ENCODE data around the gene PHACTR3. TPM values are rescaled to one million over a fixed set of nuclear protein-coding genes. Genes with fewer than 3 reads are reported as not detected.

Gene PHACTR3
- total RNA-seq, 1 experiment from 2014 or later = not detected

GRCh38 chr20:59573837-59574236 is 30.5 kb upstream of the PHACTR3 start:
- Histone ChIP-seq H4K20me1 (ENCODE audit: insufficient read depth) (no peaks in the 10 kb centered on the region), H3K36me3 (ENCODE audit: control insufficient read depth in 1 of 2, insufficient read depth in 2 of 2, low read length in 2 of 2) (no peaks in the 10 kb centered on the region), H3K4me2 (ENCODE audit: low read length) (no peak overlapping the region), H3K9me3 (ENCODE audit: control insufficient read depth in 1 of 2, insufficient read depth in 1 of 2, low read depth in 1 of 2, low read length in 2 of 2) (no peaks in the 10 kb centered on the region), H2AFZ (ENCODE audit: low read depth, low read length, poor library complexity, severe bottlenecking) (no peak overlapping the region), H3K4me1 (ENCODE audit: control insufficient read depth in 1 of 2, insufficient read depth in 2 of 2, low read length in 2 of 2) (0 out of 4 replicates have a peak, but pooled peaks cover 0 to 2% of the 10 kb centered on the region in 2 experiments), H3K4me3 (replicated peaks in 1 of 2; ENCODE audit: low read depth in 1 of 2, low read length in 2 of 2) (no peak overlapping the region), H3K27me3 (ENCODE audit: insufficient read depth, low read length) (0 out of 2 replicates have a peak, but pooled peaks cover 6% of the 10 kb centered on the region), H3K9me2 (ENCODE audit: insufficient read depth) (no peaks in the 10 kb centered on the region), H3K27ac (ENCODE audit: low read depth, low read length) (no peak overlapping the region), H3K9ac (ENCODE audit: low read length) (no peak overlapping the region), H3K79me2 (ENCODE audit: insufficient read depth, low read length) (no peaks in the 10 kb centered on the region)
- POLR2A ChIA-PET = no interaction called here
- CTCF ChIA-PET = interaction anchor here (1.7 kb wide), 1 partner anchor 13 kb away, joined by 6 read pairs; no protein-coding TSS in a partner anchor
- BruUV-seq (replicated peaks) = no TSS peak
- intact Hi-C loops (cut with micrococcal nuclease) = no loop called here
- TF ChIP-seq CBX3 (IDR thresholded peaks at IDR 0.05; ENCODE audit: low read depth) (no peak), CTCF (IDR thresholded peaks at IDR 0.05 in 2 of 3, conservative IDR thresholded peaks at IDR 0.05 in 1 of 3; ENCODE audit: borderline replicate concordance in 1 of 3, insufficient read depth in 1 of 3, low read depth in 2 of 3, low read length in 2 of 3) (no peak), POLR2AphosphoS5 (IDR thresholded peaks at IDR 0.05; ENCODE audit: low read depth, low read length) (no peak)
- RAD21 ChIA-PET (ENCODE audit: low non-redundant PET in 1 of 2, low total read pairs in 2 of 2, uncharacterized antibody in 2 of 2, unreplicated experiment in 2 of 2) = no interaction called here
- no peak for DNase-seq (ENCODE audit: low read depth, low spot score)
- ATAC-seq = no peak

GRCh38 chr20:59574308-59574707 is 30.0 kb upstream of the PHACTR3 start:
- H3K4me3 ChIP-seq (replicated peaks in 1 of 2; ENCODE audit: low read depth in 1 of 2, low read length in 2 of 2) = no peak overlapping the region
- intact Hi-C loops (cut with micrococcal nuclease) = no loop called here
- H3K9ac ChIP-seq (ENCODE audit: low read length) = no peak overlapping the region
- 0 out of 2 replicates have a peak, but pooled peaks cover 6% of the 10 kb centered on the region for H3K27me3 ChIP-seq (ENCODE audit: insufficient read depth, low read length)
- ATAC-seq (no peak), DNase-seq (ENCODE audit: low read depth, low spot score) (no peak)
- no peak overlapping the region for H3K27ac ChIP-seq (ENCODE audit: low read depth, low read length)
- RAD21 ChIA-PET (ENCODE audit: low non-redundant PET in 1 of 2, low total read pairs in 2 of 2, uncharacterized antibody in 2 of 2, unreplicated experiment in 2 of 2) = no interaction called here
- H3K9me3 ChIP-seq (ENCODE audit: control insufficient read depth in 1 of 2, insufficient read depth in 1 of 2, low read depth in 1 of 2, low read length in 2 of 2) = no peaks in the 10 kb centered on the region
- no peaks in the 10 kb centered on the region for H3K9me2 ChIP-seq (ENCODE audit: insufficient read depth)
- POLR2A ChIA-PET = no interaction called here
- no peaks in the 10 kb centered on the region for H3K79me2 ChIP-seq (ENCODE audit: insufficient read depth, low read length)
- H2AFZ ChIP-seq (ENCODE audit: low read depth, low read length, poor library complexity, severe bottlenecking) = no peak overlapping the region
- no peaks in the 10 kb centered on the region for H4K20me1 ChIP-seq (ENCODE audit: insufficient read depth)
- 0 out of 4 replicates have a peak, but pooled peaks cover 0 to 2% of the 10 kb centered on the region in 2 experiments for H3K4me1 ChIP-seq (ENCODE audit: control insufficient read depth in 1 of 2, insufficient read depth in 2 of 2, low read length in 2 of 2)
- H3K36me3 ChIP-seq (ENCODE audit: control insufficient read depth in 1 of 2, insufficient read depth in 2 of 2, low read length in 2 of 2) = no peaks in the 10 kb centered on the region
- no TSS peak for BruUV-seq (replicated peaks)
- CTCF ChIA-PET = interaction anchor here (1.7 kb wide), 1 partner anchor 14 kb away, joined by 6 read pairs; no protein-coding TSS in a partner anchor
- H3K4me2 ChIP-seq (ENCODE audit: low read length) = no peak overlapping the region
- TF ChIP-seq EGR1 (IDR thresholded peaks at IDR 0.05; ENCODE audit: low read depth) (no peak), POLR2A (IDR thresholded peaks at IDR 0.05; ENCODE audit: borderline replicate concordance, extremely low read depth, insufficient read depth, insufficient read length) (no peak), REST (IDR thresholded peaks at IDR 0.05; ENCODE audit: low read depth) (no peak), RAD21 (IDR thresholded peaks at IDR 0.05; ENCODE audit: low read depth) (no peak), EZH2 (IDR thresholded peaks at IDR 0.05) (no peak), SP1 (IDR thresholded peaks at IDR 0.05; ENCODE audit: low read depth) (no peak), CBX3 (IDR thresholded peaks at IDR 0.05; ENCODE audit: low read depth) (no peak), EZH2phosphoT487 (IDR thresholded peaks at IDR 0.05; ENCODE audit: borderline replicate concordance) (no peak), MAX (IDR thresholded peaks at IDR 0.05) (no peak), SRF (IDR thresholded peaks at IDR 0.05; ENCODE audit: low read depth) (no peak), YY1 (IDR thresholded peaks at IDR 0.05; ENCODE audit: extremely low read depth, insufficient replicate concordance, low read depth, low read length) (no peak)

All from HCT116 (cell line).